Endothelial cell of umbilical vein (primary cell): ENCODE measurements around the gene KRT78. TPM values are rescaled to one million over a fixed set of nuclear protein-coding genes. Genes with fewer than 3 reads are reported as not detected.

ENCODE experiments used
- BruUV-seq: library from RNA; stranded (reverse); fragments of 400-500 nt; replicated peaks from 2 replicates; lab custom pipeline; 2021; lab: Mats Ljungman, UMichigan
- CTCF ChIA-PET: fragments of 300-600, 350-600 bp; sonication (Branson Sonifier 250); formaldehyde crosslinking; loops from one replicate; lab custom pipeline; 2021; ENCODE audit warnings: antibody characterized with exemption, inconsistent platforms; lab: Charles Lee
- POLR2A ChIA-PET: fragments of 300-600, 350-600 bp; sonication (Branson Sonifier 250); formaldehyde crosslinking; loops from one replicate; lab custom pipeline; 2021; ENCODE audit warnings: antibody characterized with exemption, inconsistent platforms; lab: Charles Lee
- DNase-seq: peaks from one replicate; pipeline ENCODE4 v3.0.0-alpha.2; 2011; ENCODE audit warnings: low read depth, low spot score
- FAIRE-seq: peaks from 2 replicates; lab custom pipeline; 2011; peaks lifted over from hg19 to GRCh38; lab: Jason Lieb, UNC
- H2AFZ ChIP-seq: 2 replicates; pipeline ENCODE4 v1.6.0; 2012; ENCODE audit warnings: low read depth, low read length, control low read depth, inconsistent platforms
- H3K27ac ChIP-seq: 2 replicates; pipeline ENCODE4 v1.5.1; 2011; ENCODE audit warnings: low read depth, mild to moderate bottlenecking, control low read depth, low read length, moderate library complexity; ENCODE audit not compliant: insufficient read depth
- H3K27me3 ChIP-seq, 2 experiments: 2 replicates each; pipeline versions ENCODE4 v1.6.0 to v1.6.1; 2011; ENCODE audit warnings: low read length in 2 of 2, mixed read lengths in 1 of 2; ENCODE audit not compliant: control insufficient read depth in 2 of 2, insufficient read depth in 2 of 2
- H3K36me3 ChIP-seq, 2 experiments: 2 replicates in 1 of 2; 3 replicates in 1 of 2; pipeline ENCODE4 v1.5.1; 2011; ENCODE audit warnings: low read length in 2 of 2, mild to moderate bottlenecking in 1 of 2, moderate library complexity in 1 of 2; ENCODE audit not compliant: control insufficient read depth in 2 of 2, insufficient read depth in 2 of 2; ENCODE audit errors: extremely low read depth in 1 of 2
- H3K4me1 ChIP-seq: 3 replicates; pipeline ENCODE4 v1.5.1; 2011; ENCODE audit warnings: mild to moderate bottlenecking, low read length; ENCODE audit not compliant: control insufficient read depth, insufficient read depth; ENCODE audit errors: extremely low read depth
- H3K4me2 ChIP-seq: 2 replicates; pipeline ENCODE4 v1.6.1; 2011; ENCODE audit warnings: low read length, control low read depth, mixed read lengths; ENCODE audit not compliant: insufficient read depth
- H3K4me3 ChIP-seq, 3 experiments: fragments of 200-600 bp in 1 of 3; sonication (generic), shearing (Covaris generic) in 1 of 3; replicated peaks in 1 of 3; 2 replicates each; pipeline ENCODE4 v1.5.1; 2011 to 2016; ENCODE audit warnings: control low read depth in 3 of 3, low read length in 3 of 3, mild to moderate bottlenecking in 2 of 3, inconsistent platforms in 1 of 3, low read depth in 1 of 3, moderate library complexity in 1 of 3; ENCODE audit not compliant: insufficient read depth in 1 of 3
- H3K79me2 ChIP-seq: 2 replicates; pipeline ENCODE4 v1.6.0; 2012; ENCODE audit warnings: low read length, inconsistent platforms; ENCODE audit not compliant: control insufficient read depth, insufficient read depth
- H3K9ac ChIP-seq: replicated peaks from 2 replicates; pipeline ENCODE3; 2011; ENCODE audit warnings: low read length, control low read depth; ENCODE audit not compliant: insufficient read depth; ENCODE audit errors: extremely low read depth
- H3K9me1 ChIP-seq: replicated peaks from 3 replicates; pipeline ENCODE4 v1.6.0; 2011; ENCODE audit warnings: mild to moderate bottlenecking, low read length; ENCODE audit not compliant: control insufficient read depth, insufficient read depth; ENCODE audit errors: extremely low read depth
- H3K9me3 ChIP-seq: replicated peaks from 2 replicates; pipeline ENCODE4 v1.5.1; 2012; ENCODE audit warnings: low read length, inconsistent platforms; ENCODE audit not compliant: control insufficient read depth, insufficient read depth
- H4K20me1 ChIP-seq: replicated peaks from 2 replicates; pipeline ENCODE3; 2011; ENCODE audit warnings: mild to moderate bottlenecking, low read length; ENCODE audit not compliant: control insufficient read depth, insufficient read depth; ENCODE audit errors: extremely low read depth
- CTCF ChIP-seq, 2 donors: IDR thresholded peaks; 1 replicate in 1 of 2; 2 replicates in 1 of 2; pipeline ENCODE4 v1.5.1; 2011; ENCODE audit warnings: low read length in 2 of 2, mild to moderate bottlenecking in 2 of 2, moderate library complexity in 2 of 2, control low read depth in 1 of 2, inconsistent platforms in 1 of 2, low read depth in 1 of 2; ENCODE audit not compliant: insufficient read depth in 1 of 2; ENCODE audit errors: extremely low read depth in 1 of 2
- EZH2 ChIP-seq: IDR thresholded peaks from 2 replicates; pipeline ENCODE4 v1.6.1; 2012; ENCODE audit warnings: borderline replicate concordance, low read depth, mild to moderate bottlenecking, moderate library complexity, low read length, inconsistent platforms; ENCODE audit not compliant: severe bottlenecking
- FOS ChIP-seq: IDR thresholded peaks from 2 replicates; pipeline ENCODE4 v1.6.1; 2011; ENCODE audit warnings: mild to moderate bottlenecking, low read length, moderate library complexity, borderline replicate concordance; ENCODE audit not compliant: insufficient read depth
- GATA2 ChIP-seq: IDR thresholded peaks from 2 replicates; pipeline ENCODE4 v1.7.0; 2011; ENCODE audit warnings: low read depth, mild to moderate bottlenecking, moderate library complexity, mixed read lengths, low read length; ENCODE audit not compliant: insufficient read length, insufficient read depth
- JUN ChIP-seq: IDR thresholded peaks from 2 replicates; pipeline ENCODE4 v1.6.1; 2011; ENCODE audit warnings: borderline replicate concordance, low read depth; ENCODE audit not compliant: insufficient read length, insufficient read depth
- MYC ChIP-seq: IDR thresholded peaks from one replicate; pipeline ENCODE4 v1.6.1; 2011; ENCODE audit warnings: mild to moderate bottlenecking, low read depth, low read length
- POLR2A ChIP-seq: IDR thresholded peaks from 2 replicates; pipeline ENCODE4 v1.6.1; 2012; ENCODE audit warnings: low read depth, mild to moderate bottlenecking, control low read depth, low read length
- POLR2AphosphoS5 ChIP-seq: IDR thresholded peaks from 2 replicates; pipeline ENCODE4 v1.6.1; 2012; ENCODE audit warnings: low read depth, mild to moderate bottlenecking, control low read depth, low read length, moderate library complexity; ENCODE audit not compliant: insufficient read depth
- dilution Hi-C: fragments of 300-500 bp; cut with MboI; formaldehyde crosslinking; loops from one replicate; pipeline ENCODE4 v1.15.0; 2019; ENCODE audit warnings: low sequenced_read_pairs; ENCODE audit not compliant: extremely low pct_ligation_motif_present
- intact Hi-C: fragments of 100-400 bp; cut with micrococcal nuclease; formaldehyde crosslinking; loops from one replicate; pipeline ENCODE4 v1.10.0; 2022
- polyA plus RNA-seq, 4 experiments: library from polyadenylated mRNA; depleted of rRNA in 3 of 4; stranded (reverse) in 3 of 4; unstranded in 1 of 4; fragments of >200 nt; gene quantifications; 2 replicates each; pipeline versions ENCODE4 v1.2.1 to v1.2.3, GENCODE V29; 2011 to 2012; ENCODE audit warnings: missing spikeins in 1 of 4
- total RNA-seq: library from RNA; stranded (reverse); gene quantifications from 2 replicates; pipeline ENCODE4 v1.2.3, GENCODE V29; 2021
- TF ChIP-seq, protein P1 (sequence below): IDR thresholded peaks from 2 replicates; pipeline ENCODE4 v1.6.1; 2011; ENCODE audit not compliant: insufficient read depth, insufficient read length

KRT78 gene
- total and polyA plus RNA-seq, 2 donors (not counting 3 experiments of a cell fraction or from before 2014, with no cell fraction given): not detected

GRCh38 chr12:52878507-52879393 is 30.0 kb upstream of the KRT78 start:
- POLR2A ChIA-PET: no interaction called here
- Histone ChIP-seq H3K36me3 (no peaks in the 10 kb centered on the region), H3K27ac (no peak overlapping the region), H3K4me2 (no peak overlapping the region), H3K4me1 (peaks cover 8% of the 10 kb centered on the region), H2AFZ (peak overlapping the region; percentile 86), H3K9me1 (no peaks in the 10 kb centered on the region), H3K9me3 (no peaks in the 10 kb centered on the region), H3K4me3 (no peak overlapping the region), H3K9ac (no peak overlapping the region), H4K20me1 (no peaks in the 10 kb centered on the region), H3K27me3 (no peaks in the 10 kb centered on the region), H3K79me2 (no peaks in the 10 kb centered on the region)
- dilution Hi-C loops (loop anchor here (25.0 kb wide), 1 partner anchor 109 kb away; no protein-coding TSS in a partner anchor), intact Hi-C loops (loop anchor here (1.0 to 10.0 kb wide), 2 partner anchors 295 to 664 kb away; no protein-coding TSS in a partner anchor)
- TF ChIP-seq FOS (no peak), EZH2 (no peak), JUN (no peak), MYC (no peak), CTCF (IDR thresholded peaks at IDR 0.05; ENCODE audit: extremely low read depth in 1 of 2, insufficient read depth in 1 of 2, low read depth in 1 of 2, low read length in 2 of 2) (no peak), POLR2AphosphoS5 (no peak), GATA2 (no peak), POLR2A (no peak)
- TF ChIP-seq, protein P1, sequence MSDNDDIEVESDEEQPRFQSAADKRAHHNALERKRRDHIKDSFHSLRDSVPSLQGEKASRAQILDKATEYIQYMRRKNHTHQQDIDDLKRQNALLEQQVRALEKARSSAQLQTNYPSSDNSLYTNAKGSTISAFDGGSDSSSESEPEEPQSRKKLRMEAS: no peak
- no peak for DNase-seq
- FAIRE-seq: peak; percentile 4
- CTCF ChIA-PET: interaction anchor here (0.6 to 12.2 kb wide), 47 partner anchors 9 to 853 kb away, joined by 3 to 921 read pairs (median 5); partner anchors contain the start of genes EIF4B, KRT73 and KRT85
- BruUV-seq: no TSS peak
